CD14-positive monocyte (primary cell): ENCODE data around the gene LNX2. TPM values are rescaled to one million over a fixed set of nuclear protein-coding genes. Genes with fewer than 3 reads are reported as not detected.

Source experiments
- DNase-seq, 3 donors: peaks; one replicate each; pipeline ENCODE4 v3.0.0-alpha.2; 2011 to 2022
- H2AFZ ChIP-seq: 2 replicates; pipeline ENCODE4 v1.6.0; 2012; ENCODE audit warnings: mild to moderate bottlenecking, low read depth, low read length, inconsistent platforms; ENCODE audit not compliant: insufficient read depth, poor library complexity, severe bottlenecking
- H3K27ac ChIP-seq, 2 donors: 1 replicate in 1 of 2; 2 replicates in 1 of 2; pipeline ENCODE4 v1.5.1; 2012 to 2013; ENCODE audit warnings: low read length in 2 of 2, control low read depth in 1 of 2, inconsistent platforms in 1 of 2, low read depth in 1 of 2, mild to moderate bottlenecking in 1 of 2
- H3K27me3 ChIP-seq, 2 donors: one replicate each; pipeline versions ENCODE4 v1.6.0 to v1.6.1; 2011 to 2013; ENCODE audit warnings: low read length in 2 of 2; ENCODE audit not compliant: control insufficient read depth in 2 of 2, insufficient read depth in 2 of 2
- H3K36me3 ChIP-seq, 2 donors: replicated peaks in 1 of 2; 1 replicate in 1 of 2; 2 replicates in 1 of 2; pipeline versions ENCODE4 v1.5.1 to v1.6.1; 2012 to 2013; ENCODE audit warnings: low read length in 2 of 2, control low read depth in 1 of 2, inconsistent platforms in 1 of 2, mild to moderate bottlenecking in 1 of 2; ENCODE audit not compliant: insufficient read depth in 2 of 2, control insufficient read depth in 1 of 2
- H3K4me1 ChIP-seq, 2 donors: 1 replicate in 1 of 2; 2 replicates in 1 of 2; pipeline versions ENCODE4 v1.5.1 to v1.6.1; 2012 to 2013; ENCODE audit warnings: low read length in 2 of 2, control low read depth in 1 of 2, inconsistent platforms in 1 of 2, mild to moderate bottlenecking in 1 of 2, moderate library complexity in 1 of 2; ENCODE audit not compliant: insufficient read depth in 2 of 2, control insufficient read depth in 1 of 2
- H3K4me2 ChIP-seq: replicated peaks from 2 replicates; pipeline ENCODE3; 2012; ENCODE audit warnings: low read length, moderate library complexity, mild to moderate bottlenecking; ENCODE audit not compliant: poor library complexity, severe bottlenecking; ENCODE audit errors: extremely low read depth
- H3K4me3 ChIP-seq, 3 experiments: fragments of 200-600 bp in 1 of 3; sonication (generic) in 1 of 3; replicated peaks in 1 of 3; 1 replicate in 2 of 3; 2 replicates in 1 of 3; pipeline ENCODE4 v1.5.1; 2011 to 2013; ENCODE audit warnings: low read length in 3 of 3, mild to moderate bottlenecking in 3 of 3, control low read depth in 2 of 3, low read depth in 2 of 3, inconsistent platforms in 1 of 3, moderate library complexity in 1 of 3
- H3K79me2 ChIP-seq: 2 replicates; pipeline ENCODE4 v1.6.0; 2012; ENCODE audit warnings: mild to moderate bottlenecking, control low read depth, inconsistent platforms, low read length, moderate library complexity; ENCODE audit not compliant: insufficient read depth
- H3K9ac ChIP-seq: 2 replicates; pipeline ENCODE4 v1.6.0; 2017; ENCODE audit warnings: low read length, mild to moderate bottlenecking; ENCODE audit not compliant: insufficient read depth, poor library complexity, severe bottlenecking
- H3K9me3 ChIP-seq, 2 donors: replicated peaks in 1 of 2; 1 replicate in 1 of 2; 2 replicates in 1 of 2; pipeline versions ENCODE4 v1.5.1 to v1.6.1; 2012 to 2013; ENCODE audit warnings: low read length in 2 of 2, control low read depth in 1 of 2; ENCODE audit not compliant: control insufficient read depth in 1 of 2, insufficient read depth in 1 of 2
- H4K20me1 ChIP-seq: 2 replicates; pipeline ENCODE4 v1.6.0; 2012; ENCODE audit warnings: mild to moderate bottlenecking, low read length, control low read depth, moderate library complexity; ENCODE audit not compliant: insufficient read depth
- H3K27ac Mint-ChIP-seq, 7 donors: one replicate each; pipeline ENCODE4 v1.8.0; 2020; ENCODE audit warnings: mild to moderate bottlenecking in 7 of 7, mixed read lengths in 7 of 7, moderate library complexity in 6 of 7, inconsistent platforms in 2 of 7
- H3K27me3 Mint-ChIP-seq, 3 donors: one replicate each; pipeline ENCODE4 v1.8.0; 2021 to 2022; ENCODE audit warnings: low read depth in 3 of 3, mild to moderate bottlenecking in 3 of 3, mixed read lengths in 3 of 3, moderate library complexity in 3 of 3, inconsistent platforms in 1 of 3
- H3K36me3 Mint-ChIP-seq, 2 donors: one replicate each; pipeline ENCODE4 v1.8.0; 2020; ENCODE audit warnings: mixed read lengths in 2 of 2, inconsistent platforms in 1 of 2, mild to moderate bottlenecking in 1 of 2
- H3K4me1 Mint-ChIP-seq: one replicate; pipeline ENCODE4 v1.8.0; 2020; ENCODE audit warnings: mild to moderate bottlenecking, mixed read lengths
- H3K4me3 Mint-ChIP-seq, 2 donors: one replicate each; pipeline ENCODE4 v1.8.0; 2020; ENCODE audit warnings: mild to moderate bottlenecking in 2 of 2, mixed read lengths in 2 of 2, moderate library complexity in 1 of 2
- H3K9me3 Mint-ChIP-seq, 7 donors: one replicate each; pipeline ENCODE4 v1.8.0; 2020 to 2022; ENCODE audit warnings: mixed read lengths in 7 of 7, mild to moderate bottlenecking in 6 of 7, moderate library complexity in 6 of 7, inconsistent platforms in 2 of 7
- CTCF ChIP-seq: fragments of 200-600 bp; IDR thresholded peaks from one replicate; pipeline ENCODE4 v1.8.0; 2022; ENCODE audit warnings: antibody characterized with exemption, mild to moderate bottlenecking
- WGBS: methylation state at CpG from one replicate; pipeline ENCODE4 v1.1.5; 2013; ENCODE audit warnings: missing lambda C conversion rate; ENCODE audit not compliant: insufficient coverage; 5-methylcytosine and 5-hydroxymethylcytosine counted together
- intact Hi-C, 2 donors: fragments of 100-400 bp; cut with micrococcal nuclease; formaldehyde crosslinking; loops; one replicate each; pipeline versions ENCODE4 v1.15.0 to v1.15.1; 2023
- polyA plus RNA-seq, 3 donors: library from polyadenylated mRNA; depleted of rRNA in 1 of 3; unstranded in 2 of 3; stranded (reverse) in 1 of 3; fragments of 300-500 nt in 2 of 3; fragments of >200 nt in 1 of 3; fragmentation: Illumina TruSeq in 2 of 3; gene quantifications; 1 replicate in 2 of 3; 2 replicates in 1 of 3; pipeline ENCODE4 v1.2.3, GENCODE V29; 2012 to 2021

Gene LNX2
- polyA plus RNA-seq, 3 donors: 0.89 to 2.3 (median 1.5) TPM

- Mint-ChIP-seq H3K27ac (no peak overlapping the region), H3K4me3 (no peak overlapping the region)
- intact Hi-C loops: no loop called here
These were observed 38.2 kb upstream of the LNX2 start for GRCh38 chr13:27658546-27658945.

DNA sequence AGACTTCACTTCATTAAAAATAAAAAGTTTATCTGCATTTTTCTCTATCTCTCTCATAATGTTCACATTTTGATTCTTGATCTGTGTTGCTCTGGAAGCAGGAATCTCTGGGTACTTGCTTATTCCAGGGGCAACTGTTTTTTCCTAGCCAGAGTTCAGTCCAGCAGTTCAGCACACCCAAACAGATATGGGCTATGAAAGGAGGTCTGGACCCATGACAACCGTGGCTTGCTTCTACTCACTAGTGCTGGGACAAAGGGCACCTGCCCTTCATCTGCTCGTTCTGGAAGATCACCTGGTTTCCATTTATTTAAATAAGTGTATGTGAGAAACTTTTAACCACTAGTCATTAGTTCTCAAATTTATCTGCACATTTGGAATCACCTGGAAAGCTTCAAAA is 37.4 kb upstream of the LNX2 start:
- H3K9me3 ChIP-seq: no peaks in the 10 kb centered on the region
- H2AFZ ChIP-seq: no peak overlapping the region
- no peak overlapping the region for H3K27ac ChIP-seq
- no peaks in the 10 kb centered on the region for H3K27me3 ChIP-seq
- no peak overlapping the region for H3K4me2 ChIP-seq
- H4K20me1 ChIP-seq: peaks cover 63% of the 10 kb centered on the region
- H3K79me2 ChIP-seq: peaks cover 13% of the 10 kb centered on the region
- H3K9me3 Mint-ChIP-seq: no peaks in the 10 kb centered on the region
- intact Hi-C loops: no loop called here
- no peak overlapping the region for H3K9ac ChIP-seq
- peak overlapping the region in 1 of 7 donors; percentile 42 for H3K27ac Mint-ChIP-seq
- H3K27me3 Mint-ChIP-seq: peaks cover 0 to 1% (median 0%) of the 10 kb centered on the region in 3 donors
- H3K36me3 ChIP-seq: peaks cover 12 to 45% of the 10 kb centered on the region in 2 donors
- H3K4me1 Mint-ChIP-seq: no peaks in the 10 kb centered on the region
- TF ChIP-seq CTCF: no peak
- no peak overlapping the region for H3K4me3 ChIP-seq
- no peaks in the 10 kb centered on the region for H3K4me1 ChIP-seq
- no peak overlapping the region for H3K4me3 Mint-ChIP-seq
- DNase-seq: no peak
- WGBS: no CpG with 5 or more reads among the region's 2 CpGs
- peaks cover 17 to 29% of the 10 kb centered on the region in 2 donors for H3K36me3 Mint-ChIP-seq

More at GRCh38 chr13:27658546-27658945, 38.2 kb upstream of the LNX2 start:
- no peaks in the 10 kb centered on the region for H3K9me3 ChIP-seq
- peaks cover 16 to 25% of the 10 kb centered on the region in 2 donors for H3K36me3 Mint-ChIP-seq
- peaks cover 0 to 1% (median 0%) of the 10 kb centered on the region in 3 donors for H3K27me3 Mint-ChIP-seq
- H3K79me2 ChIP-seq: peaks cover 13% of the 10 kb centered on the region
- no peak overlapping the region for H2AFZ ChIP-seq
- no peak for TF ChIP-seq CTCF
- H3K9ac ChIP-seq: no peak overlapping the region
- H4K20me1 ChIP-seq: peaks cover 68% of the 10 kb centered on the region
- H3K36me3 ChIP-seq: peaks cover 7 to 38% of the 10 kb centered on the region in 2 donors
- no peak for DNase-seq
- no peaks in the 10 kb centered on the region for H3K9me3 Mint-ChIP-seq
- no peak overlapping the region for H3K4me2 ChIP-seq
- no peak overlapping the region for H3K27ac ChIP-seq
- no peak overlapping the region for H3K4me3 ChIP-seq
- no peaks in the 10 kb centered on the region for H3K4me1 ChIP-seq
- no peaks in the 10 kb centered on the region for H3K27me3 ChIP-seq
- H3K4me1 Mint-ChIP-seq: no peaks in the 10 kb centered on the region
